Activated T-helper 1 cell treated with Interleukin-2 at 50 U/mL for 16 hours (primary cell): ENCODE results near the gene FAM8A1.

Experiments used
- DNase-seq: peaks from one replicate; pipeline ENCODE4 v3.0.0-alpha.2; 2020; ENCODE audit warnings: low read depth

Gene FAM8A1

GRCh38 chr6:17602888-17603287 is 2.8 kb downstream of the FAM8A1 start:
- no peak for DNase-seq

GRCh38 chr6:17606606-17607005 is 6.5 kb downstream of the FAM8A1 start:
- no peak for DNase-seq

- no peak for DNase-seq
Observed at GRCh38 chr6:17610835-17611234, 10.7 kb downstream of the FAM8A1 start.

- DNase-seq: no peak
Observed at GRCh38 chr6:17612048-17612447, 11.9 kb downstream of the FAM8A1 start.

- DNase-seq: no peak
Observed at GRCh38 chr6:17615794-17616193, 15.7 kb downstream of the FAM8A1 start.

GRCh38 chr6:17621003-17621402 is 20.9 kb downstream of the FAM8A1 start:
- DNase-seq: no peak

GRCh38 chr6:17622144-17622543 is 22.0 kb downstream of the FAM8A1 start:
- no peak for DNase-seq

- no peak for DNase-seq
Observed at GRCh38 chr6:17624396-17624795, 24.3 kb downstream of the FAM8A1 start.

GRCh38 chr6:17628873-17629272 is 28.8 kb downstream of the FAM8A1 start:
- DNase-seq: no peak

- DNase-seq: no peak
Observed at GRCh38 chr6:17629824-17630510, 29.9 kb downstream of the FAM8A1 start.

GRCh38 chr6:17630511-17631073 is 30.5 kb downstream of the FAM8A1 start:
- no peak for DNase-seq

GRCh38 chr6:17632934-17633333 is 32.8 kb downstream of the FAM8A1 start:
- no peak for DNase-seq

- DNase-seq: no peak
Observed at GRCh38 chr6:17633465-17634188, 33.5 kb downstream of the FAM8A1 start.

GRCh38 chr6:17635568-17635967 is 35.5 kb downstream of the FAM8A1 start:
- DNase-seq: no peak

GRCh38 chr6:17638212-17638715 is 38.2 kb downstream of the FAM8A1 start:
- DNase-seq: no peak

GRCh38 chr6:17640477-17640917 is 40.4 kb downstream of the FAM8A1 start:
- DNase-seq: no peak

GRCh38 chr6:17648745-17649144 is 48.6 kb downstream of the FAM8A1 start:
- no peak for DNase-seq

GRCh38 chr6:17650656-17651309 is 50.7 kb downstream of the FAM8A1 start:
- DNase-seq: no peak

- DNase-seq: no peak
Observed at GRCh38 chr6:17653198-17653882, 53.2 kb downstream of the FAM8A1 start.

- no peak for DNase-seq
Observed at GRCh38 chr6:17656092-17656491, 56.0 kb downstream of the FAM8A1 start.

- DNase-seq: no peak
Observed at GRCh38 chr6:17656644-17657043, 56.5 kb downstream of the FAM8A1 start.
